Osteoblast (primary cell): ENCODE measurements around the gene ARMC6. TPM values are rescaled to one million over a fixed set of nuclear protein-coding genes. Genes with fewer than 3 reads are reported as not detected.

Experiments
- DNase-seq: peaks from one replicate; pipeline ENCODE4 v3.0.0; 2011; ENCODE audit warnings: low spot score, mixed read lengths; ENCODE audit not compliant: insufficient read length; ENCODE audit errors: missing footprints
- H2AFZ ChIP-seq: 2 replicates; pipeline ENCODE4 v1.6.0; 2011; ENCODE audit warnings: mild to moderate bottlenecking, low read length
- H3K27ac ChIP-seq: 2 replicates; pipeline ENCODE4 v1.5.1; 2011; ENCODE audit warnings: mild to moderate bottlenecking, low read depth, low read length, moderate library complexity
- H3K27me3 ChIP-seq: 2 replicates; pipeline ENCODE4 v1.6.0; 2012; ENCODE audit warnings: mild to moderate bottlenecking, control low read depth, inconsistent platforms, low read length, moderate library complexity; ENCODE audit not compliant: insufficient read depth
- H3K36me3 ChIP-seq: 2 replicates; pipeline ENCODE4 v1.5.1; 2011; ENCODE audit warnings: mild to moderate bottlenecking, low read length, control low read depth, moderate library complexity; ENCODE audit not compliant: insufficient read depth
- H3K4me1 ChIP-seq: 2 replicates; pipeline ENCODE4 v1.5.1; 2011; ENCODE audit warnings: mild to moderate bottlenecking, low read length, control low read depth, moderate library complexity; ENCODE audit not compliant: insufficient read depth
- H3K4me2 ChIP-seq: 2 replicates; pipeline ENCODE4 v1.6.0; 2011; ENCODE audit warnings: mild to moderate bottlenecking, low read length; ENCODE audit not compliant: insufficient read depth
- H3K4me3 ChIP-seq: fragments of 200-600 bp; sonication (generic); 3 replicates; pipeline ENCODE4 v1.5.1; 2012; ENCODE audit warnings: mild to moderate bottlenecking, low read length, inconsistent platforms; ENCODE audit not compliant: insufficient read depth
- H3K79me2 ChIP-seq: 2 replicates; pipeline ENCODE4 v1.6.0; 2012; ENCODE audit warnings: mild to moderate bottlenecking, low read length, control low read depth, inconsistent platforms; ENCODE audit not compliant: insufficient read depth
- H3K9me3 ChIP-seq: 2 replicates; pipeline ENCODE4 v1.5.1; 2011; ENCODE audit warnings: low read depth, low read length, control low read depth
- H4K20me1 ChIP-seq: 2 replicates; pipeline ENCODE4 v1.6.0; 2012; ENCODE audit warnings: mild to moderate bottlenecking, low read length, control low read depth; ENCODE audit not compliant: insufficient read depth
- total RNA-seq: library from RNA; depleted of rRNA; stranded (reverse); fragments of >200 nt; gene quantifications from 2 replicates; pipeline ENCODE4 v1.2.3, GENCODE V29; 2012
- TF ChIP-seq, protein P1 (sequence below): IDR thresholded peaks from 2 replicates; pipeline ENCODE4 v1.5.1; 2011; ENCODE audit warnings: mild to moderate bottlenecking, low read depth, low read length, moderate library complexity; ENCODE audit errors: extremely low read depth

The ARMC6 gene
- total RNA-seq, 1 donor: 38.4 TPM

- TF ChIP-seq, protein P1, sequence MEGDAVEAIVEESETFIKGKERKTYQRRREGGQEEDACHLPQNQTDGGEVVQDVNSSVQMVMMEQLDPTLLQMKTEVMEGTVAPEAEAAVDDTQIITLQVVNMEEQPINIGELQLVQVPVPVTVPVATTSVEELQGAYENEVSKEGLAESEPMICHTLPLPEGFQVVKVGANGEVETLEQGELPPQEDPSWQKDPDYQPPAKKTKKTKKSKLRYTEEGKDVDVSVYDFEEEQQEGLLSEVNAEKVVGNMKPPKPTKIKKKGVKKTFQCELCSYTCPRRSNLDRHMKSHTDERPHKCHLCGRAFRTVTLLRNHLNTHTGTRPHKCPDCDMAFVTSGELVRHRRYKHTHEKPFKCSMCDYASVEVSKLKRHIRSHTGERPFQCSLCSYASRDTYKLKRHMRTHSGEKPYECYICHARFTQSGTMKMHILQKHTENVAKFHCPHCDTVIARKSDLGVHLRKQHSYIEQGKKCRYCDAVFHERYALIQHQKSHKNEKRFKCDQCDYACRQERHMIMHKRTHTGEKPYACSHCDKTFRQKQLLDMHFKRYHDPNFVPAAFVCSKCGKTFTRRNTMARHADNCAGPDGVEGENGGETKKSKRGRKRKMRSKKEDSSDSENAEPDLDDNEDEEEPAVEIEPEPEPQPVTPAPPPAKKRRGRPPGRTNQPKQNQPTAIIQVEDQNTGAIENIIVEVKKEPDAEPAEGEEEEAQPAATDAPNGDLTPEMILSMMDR: no peak
- H3K27me3 ChIP-seq: no peaks in the 10 kb centered on the region
- H3K79me2 ChIP-seq: no peaks in the 10 kb centered on the region
- no peak overlapping the region for H3K4me2 ChIP-seq
- H4K20me1 ChIP-seq: peaks cover 30% of the 10 kb centered on the region
- no peak for DNase-seq
- no peaks in the 10 kb centered on the region for H3K9me3 ChIP-seq
- peak overlapping the region; percentile 41 for H3K27ac ChIP-seq
- H3K4me1 ChIP-seq: peaks cover 13% of the 10 kb centered on the region
- H3K36me3 ChIP-seq: peaks cover 61% of the 10 kb centered on the region
- H2AFZ ChIP-seq: no peak overlapping the region
- H3K4me3 ChIP-seq: no peak overlapping the region
Measured at GRCh38 chr19:18996796-18997394, 36.5 kb upstream of the ARMC6 start.

DNA sequence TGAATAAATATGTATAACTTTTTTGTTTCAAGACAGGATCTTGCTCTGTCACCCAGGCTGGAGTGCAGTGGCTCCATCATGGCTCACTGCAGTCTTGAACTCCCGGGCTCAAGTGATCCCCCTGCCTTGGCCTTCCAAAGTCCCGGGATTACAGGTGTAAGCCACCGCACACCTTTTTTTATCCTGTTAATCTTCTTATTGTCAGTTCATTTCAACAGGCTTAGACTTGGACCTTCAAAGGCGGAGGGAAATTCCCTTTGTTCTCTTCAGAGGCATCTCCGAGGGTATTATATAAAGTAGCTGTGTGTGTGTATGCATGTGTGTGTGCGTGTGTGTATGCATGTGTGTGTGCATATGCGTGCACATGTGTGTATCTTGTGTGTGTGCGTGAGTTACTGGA, 35.1 kb upstream of the ARMC6 start:
- Histone ChIP-seq H3K4me2 (no peak overlapping the region), H3K27ac (no peak overlapping the region), H2AFZ (no peak overlapping the region), H3K36me3 (peaks cover 62% of the 10 kb centered on the region), H3K27me3 (no peaks in the 10 kb centered on the region), H3K4me3 (no peak overlapping the region), H3K9me3 (no peaks in the 10 kb centered on the region), H4K20me1 (peaks cover 30% of the 10 kb centered on the region), H3K79me2 (peaks cover 2% of the 10 kb centered on the region), H3K4me1 (peaks cover 13% of the 10 kb centered on the region)
- TF ChIP-seq, protein P1: no peak
- peak; percentile 50 for DNase-seq

DNA sequence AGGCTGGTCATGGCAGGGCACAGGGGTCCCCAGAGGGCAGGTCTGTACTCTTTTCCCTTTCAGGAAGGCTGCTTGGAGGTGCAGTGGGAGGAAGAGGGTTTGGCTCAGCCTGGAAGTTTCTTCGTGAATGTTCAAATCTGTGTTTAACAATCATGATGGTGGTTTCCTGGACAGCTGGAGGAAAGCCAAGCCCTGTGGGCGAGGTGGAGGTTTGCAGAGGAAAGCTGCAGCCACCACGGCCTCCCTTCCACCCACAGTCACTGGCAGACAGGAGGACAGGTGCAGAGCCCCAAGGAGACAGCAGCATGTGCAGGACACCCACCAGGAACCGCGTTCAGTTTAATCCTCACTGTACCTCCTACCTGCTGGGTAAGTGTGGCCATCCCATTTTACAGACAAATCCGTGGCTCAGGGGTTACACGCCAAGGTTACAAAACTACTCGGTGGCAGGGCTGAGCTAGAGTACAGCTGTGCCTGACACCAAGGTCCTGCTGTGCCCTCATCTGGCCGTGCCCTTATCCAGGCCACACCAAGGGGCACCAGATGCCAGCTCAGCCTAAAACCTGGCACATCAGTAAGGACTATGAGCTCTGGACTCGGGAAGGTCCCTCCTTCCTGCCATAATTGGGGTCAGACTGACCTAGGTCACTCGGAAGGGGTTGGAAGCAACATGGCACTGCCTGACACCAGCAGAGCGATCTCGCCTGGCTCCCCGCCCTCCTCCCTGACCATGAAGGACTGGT, 34.2 kb upstream of the ARMC6 start:
- TF ChIP-seq, protein P1: no peak
- Histone ChIP-seq H3K79me2 (peaks cover 10% of the 10 kb centered on the region), H3K4me2 (no peak overlapping the region), H3K4me1 (peaks cover 13% of the 10 kb centered on the region), H3K4me3 (no peak overlapping the region), H2AFZ (no peak overlapping the region), H3K36me3 (peaks cover 62% of the 10 kb centered on the region), H4K20me1 (peaks cover 30% of the 10 kb centered on the region), H3K9me3 (no peaks in the 10 kb centered on the region), H3K27me3 (no peaks in the 10 kb centered on the region), H3K27ac (no peak overlapping the region)
- peak; percentile 75 for DNase-seq

DNA sequence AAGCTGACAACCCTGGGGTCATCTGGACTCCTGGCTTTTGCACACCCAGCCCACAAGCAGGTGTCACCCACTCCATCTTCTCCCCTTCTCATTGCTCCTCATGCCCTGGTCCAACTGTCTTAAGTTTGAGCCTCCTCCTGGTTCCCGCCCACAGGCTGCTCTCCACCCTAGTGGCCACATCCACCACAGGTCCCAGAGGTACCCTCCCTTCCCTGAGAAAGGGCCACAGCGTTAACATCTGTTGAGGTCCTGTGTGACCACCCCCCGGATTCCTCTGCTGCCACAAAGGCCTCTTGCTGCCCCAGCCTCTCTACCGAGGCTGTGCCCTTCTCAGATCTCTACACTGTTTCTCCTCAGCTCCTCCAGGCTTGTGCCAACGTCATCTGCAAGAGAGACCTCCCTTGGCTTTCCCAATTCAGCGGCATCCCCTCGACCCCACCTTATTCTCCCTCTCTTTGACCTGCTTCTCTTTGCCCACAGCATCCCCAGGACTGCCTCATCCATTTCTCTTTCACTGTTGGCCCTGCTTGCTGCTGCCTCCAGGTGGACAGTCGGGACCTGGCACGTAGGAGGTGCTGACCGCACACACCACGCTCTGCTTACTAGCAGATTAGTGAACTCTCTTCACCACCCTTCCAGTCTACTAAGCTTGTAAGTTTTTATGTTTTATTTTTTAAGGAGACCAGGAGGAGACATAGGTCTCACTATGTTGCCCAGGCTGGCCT, 33.3 kb upstream of the ARMC6 start:
- Histone ChIP-seq H3K79me2 (peaks cover 18% of the 10 kb centered on the region), H3K27me3 (no peaks in the 10 kb centered on the region), H3K9me3 (no peaks in the 10 kb centered on the region), H3K4me1 (peaks cover 13% of the 10 kb centered on the region), H3K4me3 (no peak overlapping the region), H2AFZ (no peak overlapping the region), H3K27ac (no peak overlapping the region), H3K4me2 (no peak overlapping the region), H4K20me1 (peaks cover 28% of the 10 kb centered on the region), H3K36me3 (peaks cover 64% of the 10 kb centered on the region)
- TF ChIP-seq, protein P1: peak; percentile 34
- DNase-seq: peak; percentile 79
